Erythroblast (primary cell): Measurements from ENCODE around the gene EFCC1.

Source experiments
- GATA1 ChIP-seq: IDR thresholded peaks from 2 replicates; pipeline ENCODE4 v1.6.1; 2011; ENCODE audit warnings: low read depth, mild to moderate bottlenecking, control low read depth, low read length, moderate library complexity
- POLR2A ChIP-seq: IDR thresholded peaks from 2 replicates; pipeline ENCODE4 v1.6.1; 2011; ENCODE audit warnings: mild to moderate bottlenecking, low read length

DNA sequence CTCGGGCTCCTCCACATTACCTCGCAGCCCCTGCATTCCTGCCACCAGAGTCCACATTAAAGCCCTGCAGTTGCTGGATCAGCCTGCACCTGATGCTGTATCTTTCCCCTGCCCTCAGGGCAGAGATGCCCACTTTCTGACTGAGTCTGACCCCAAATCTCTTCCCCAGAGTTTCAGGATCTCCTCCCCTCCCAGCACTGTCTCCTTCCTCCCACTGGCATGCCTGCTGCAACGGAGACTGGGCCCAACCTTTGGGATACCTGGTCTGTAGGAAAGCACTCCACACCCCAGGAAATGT, 38.9 kb downstream of the EFCC1 start:
- TF ChIP-seq POLR2A (no peak), GATA1 (no peak)
